Stimulated activated CD8-positive, alpha-beta memory T cell treated with anti-CD3 and anti-CD28 coated beads, Interleukin-7, amount 100 ng/mL, for 1 hour (primary cell): ENCODE data around the gene ASB6.
"Not testable (repeated sequence)": the region's sequence is repeated elsewhere in the genome, so short reads cannot be mapped to it uniquely, and the experiment has no call there.

Experiments used
- DNase-seq, 2 donors: peaks; one replicate each; pipeline ENCODE4 v3.0.0-alpha.2; 2020; ENCODE audit warnings: low read depth in 2 of 2

ASB6 gene

GRCh38 chr9:129643706-129644105 is 1.8 kb upstream of the ASB6 start:
- DNase-seq, result no peak

- no peak for DNase-seq
Observed at GRCh38 chr9:129640871-129641749, 841 bp downstream of the ASB6 start.

- no peak for DNase-seq
Observed at GRCh38 chr9:129640086-129640870, 1.7 kb downstream of the ASB6 start.

- no peak for DNase-seq
Observed at GRCh38 chr9:129639756-129640085, 2.2 kb downstream of the ASB6 start.

GRCh38 chr9:129639034-129639630 is 2.8 kb downstream of the ASB6 start:
- no peak for DNase-seq

GRCh38 chr9:129637673-129638439 is 4.1 kb downstream of the ASB6 start:
- no peak for DNase-seq

- DNase-seq, result no peak
Observed at GRCh38 chr9:129637102-129637501, 4.8 kb downstream of the ASB6 start.

GRCh38 chr9:129636343-129636742 is 5.6 kb downstream of the ASB6 start:
- DNase-seq, result not testable (repeated sequence)

- no peak for DNase-seq
Observed at GRCh38 chr9:129635099-129636065, 6.6 kb downstream of the ASB6 start.

- DNase-seq, result no peak
Observed at GRCh38 chr9:129633848-129634247, 8.1 kb downstream of the ASB6 start.

GRCh38 chr9:129633207-129633606 is 8.7 kb downstream of the ASB6 start:
- DNase-seq, result no peak

- no peak for DNase-seq
Observed at GRCh38 chr9:129632460-129632859, 9.5 kb downstream of the ASB6 start.

- DNase-seq, result no peak
Observed at GRCh38 chr9:129631674-129632129, 10.2 kb downstream of the ASB6 start.

- no peak for DNase-seq
Observed at GRCh38 chr9:129630967-129631673, 10.8 kb downstream of the ASB6 start.

- no peak for DNase-seq
Observed at GRCh38 chr9:129629251-129629820, 12.6 kb downstream of the ASB6 start.

- DNase-seq, result no peak
Observed at GRCh38 chr9:129628709-129629108, 13.2 kb downstream of the ASB6 start.

GRCh38 chr9:129627556-129628440 is 14.2 kb downstream of the ASB6 start:
- DNase-seq, result no peak

GRCh38 chr9:129626625-129627284 is 15.2 kb downstream of the ASB6 start:
- DNase-seq, result no peak
